Fibroblast of upper back skin (primary cell): Measurements from ENCODE around the gene CEL.
A peak's percentile ranks its signal among the peaks of the same experiment; 100 is the strongest.

Source experiments
- DNase-seq: peaks from one replicate; pipeline ENCODE4 v3.0.0-alpha.2; 2013

The CEL gene

GRCh38 chr9:133119103-133119845, 57.5 kb downstream of the CEL start:
- peak; percentile 71 for DNase-seq

GRCh38 chr9:133119846-133120500, 58.2 kb downstream of the CEL start:
- DNase-seq, result no peak

DNA sequence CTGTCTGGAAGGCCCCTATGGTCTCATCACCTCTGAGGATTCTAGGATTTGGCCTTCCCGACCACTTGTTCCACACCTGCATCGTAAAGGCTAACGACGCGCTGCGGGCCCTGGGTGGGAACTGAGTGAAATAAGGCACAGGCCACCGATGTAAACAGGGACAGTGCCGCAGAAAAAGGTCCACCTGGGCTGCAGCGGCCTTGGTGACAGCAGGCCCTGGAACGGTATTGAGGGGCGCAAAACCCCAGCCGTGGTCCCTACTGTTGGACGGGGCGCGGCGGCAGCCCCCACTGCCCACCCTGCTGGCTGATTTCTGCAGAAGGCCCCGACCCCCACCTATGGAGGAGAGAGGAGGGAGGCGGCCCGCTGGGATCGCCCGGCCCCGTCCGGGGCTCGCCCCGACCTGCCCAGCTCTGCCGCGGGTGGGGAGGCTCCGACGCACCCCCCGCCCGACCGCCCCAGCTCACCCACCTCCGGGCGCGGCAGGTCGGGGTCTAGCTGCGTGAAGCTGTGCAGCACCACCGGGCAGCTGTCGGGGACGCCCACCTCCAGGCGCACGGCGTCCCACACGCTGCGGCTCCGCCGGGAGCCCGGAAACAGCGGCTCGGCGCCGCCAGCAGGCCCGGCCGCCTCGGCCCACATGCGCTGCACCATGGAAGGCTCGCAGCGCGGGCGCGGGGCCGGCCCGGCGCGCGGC, 58.9 kb downstream of the CEL start:
- DNase-seq, result no peak
